H1 (cell line): Measurements from ENCODE around the gene MYO1A. TPM values are rescaled to one million over a fixed set of nuclear protein-coding genes. Genes with fewer than 3 reads are reported as not detected.

Experiments used
- CTCF ChIA-PET: fragments of 300-600 bp; sonication (Branson Sonifier 250); formaldehyde crosslinking; loops from one replicate; lab custom pipeline; 2021; ENCODE audit not compliant: partially characterized antibody; lab: Charles Lee
- POLR2A ChIA-PET: fragments of 300-600 bp; sonication (Branson Sonifier 250); formaldehyde crosslinking; loops from one replicate; lab custom pipeline; 2021; ENCODE audit warnings: inconsistent platforms; ENCODE audit not compliant: partially characterized antibody; lab: Charles Lee
- DNase-seq, 2 experiments: peaks; one replicate each; pipeline versions ENCODE4 v3.0.0 to v3.0.0-alpha.2; 2010 to 2022; ENCODE audit warnings: low spot score in 2 of 2, low read depth in 1 of 2, mixed read lengths in 1 of 2
- FAIRE-seq: peaks from 2 replicates; lab custom pipeline; 2011; peaks lifted over from hg19 to GRCh38; lab: Jason Lieb, UNC
- H2AFZ ChIP-seq: 2 replicates; pipeline ENCODE4 v1.8.1; 2012; ENCODE audit warnings: low read length, inconsistent platforms
- H2AK5ac ChIP-seq: 2 replicates; pipeline ENCODE4 v1.6.1; 2013; ENCODE audit warnings: low read depth, low read length
- H2BK120ac ChIP-seq: replicated peaks from 2 replicates; pipeline ENCODE3; 2013; ENCODE audit warnings: low read depth, low read length, inconsistent platforms
- H2BK12ac ChIP-seq: 2 replicates; pipeline ENCODE4 v1.6.1; 2013; ENCODE audit warnings: low read depth, low read length
- H2BK15ac ChIP-seq: 2 replicates; pipeline ENCODE4 v1.6.1; 2013; ENCODE audit warnings: low read length
- H2BK20ac ChIP-seq: 2 replicates; pipeline ENCODE4 v1.6.1; 2013; ENCODE audit warnings: low read length
- H2BK5ac ChIP-seq: 2 replicates; pipeline ENCODE4 v1.6.1; 2013; ENCODE audit warnings: low read depth, low read length
- H3K14ac ChIP-seq: 2 replicates; pipeline ENCODE4 v1.6.1; 2013; ENCODE audit warnings: inconsistent platforms; ENCODE audit not compliant: insufficient read length
- H3K18ac ChIP-seq: 2 replicates; pipeline ENCODE4 v1.6.1; 2013; ENCODE audit warnings: low read length; ENCODE audit errors: extremely low read depth
- H3K23ac ChIP-seq: 2 replicates; pipeline ENCODE4 v1.6.1; 2013; ENCODE audit warnings: inconsistent platforms; ENCODE audit not compliant: insufficient read length
- H3K23me2 ChIP-seq: 2 replicates; pipeline ENCODE4 v1.6.1; 2013; ENCODE audit warnings: low read depth, low read length
- H3K27ac ChIP-seq: 2 replicates; pipeline ENCODE4 v1.6.1; 2011; ENCODE audit warnings: low read depth, low read length, inconsistent platforms
- H3K27me3 ChIP-seq, 4 experiments: replicated peaks in 1 of 4; 1 replicate in 1 of 4; 2 replicates in 3 of 4; pipeline versions ENCODE4 v1.6.1 to v1.8.1; 2011 to 2013; ENCODE audit warnings: low read length in 3 of 4, mild to moderate bottlenecking in 3 of 4, inconsistent platforms in 2 of 4, mixed read lengths in 2 of 4, moderate library complexity in 1 of 4; ENCODE audit not compliant: control insufficient read depth in 3 of 4, insufficient read depth in 3 of 4; ENCODE audit errors: extremely low read depth in 1 of 4
- H3K36me3 ChIP-seq, 4 experiments: 2 replicates each; pipeline versions ENCODE4 v1.6.1 to v1.8.1; 2011 to 2013; ENCODE audit warnings: mild to moderate bottlenecking in 4 of 4, low read length in 3 of 4, moderate library complexity in 2 of 4, control low read depth in 1 of 4, inconsistent platforms in 1 of 4; ENCODE audit not compliant: insufficient read depth in 4 of 4, control insufficient read depth in 2 of 4
- H3K4ac ChIP-seq: replicated peaks from 2 replicates; pipeline ENCODE3; 2013; ENCODE audit warnings: low read length, low read depth, mixed read lengths, inconsistent platforms; ENCODE audit not compliant: insufficient read length
- H3K4me1 ChIP-seq, 4 experiments: replicated peaks in 1 of 4; 1 replicate in 1 of 4; 2 replicates in 3 of 4; pipeline versions ENCODE4 v1.6.1 to v1.8.1; 2011 to 2013; ENCODE audit warnings: low read length in 3 of 4, inconsistent platforms in 2 of 4, mixed read lengths in 1 of 4; ENCODE audit not compliant: insufficient read depth in 4 of 4, control insufficient read depth in 3 of 4
- H3K4me2 ChIP-seq, 2 experiments: 2 replicates each; pipeline versions ENCODE4 v1.6.1 to v1.8.1; 2011 to 2013; ENCODE audit warnings: low read depth in 2 of 2, low read length in 2 of 2, control low read depth in 1 of 2, inconsistent platforms in 1 of 2, mild to moderate bottlenecking in 1 of 2; ENCODE audit not compliant: insufficient read depth in 1 of 2
- H3K4me3 ChIP-seq, 4 experiments: fragments of 200-600, 300-600 bp in 1 of 4; sonication (generic), shearing (Covaris generic), sonication (Bioruptor Twin) in 1 of 4; 2 replicates each; pipeline versions ENCODE4 v1.5.1 to v1.8.1; 2011 to 2016; ENCODE audit warnings: low read length in 4 of 4, low read depth in 3 of 4, control low read depth in 2 of 4, inconsistent platforms in 2 of 4, mild to moderate bottlenecking in 2 of 4, mixed read lengths in 1 of 4, moderate library complexity in 1 of 4; ENCODE audit not compliant: insufficient read depth in 2 of 4; ENCODE audit errors: extremely low read depth in 1 of 4
- H3K56ac ChIP-seq: replicated peaks from 2 replicates; pipeline ENCODE3; 2013; ENCODE audit warnings: low read depth, mild to moderate bottlenecking, mixed read lengths, low read length, inconsistent platforms; ENCODE audit not compliant: insufficient read length
- H3K79me1 ChIP-seq: 2 replicates; pipeline ENCODE4 v1.6.1; 2013; ENCODE audit warnings: low read depth, low read length, control low read depth
- H3K79me2 ChIP-seq, 2 experiments: 2 replicates each; pipeline versions ENCODE4 v1.6.1 to v1.8.1; 2012 to 2013; ENCODE audit warnings: low read length in 2 of 2, mild to moderate bottlenecking in 2 of 2, inconsistent platforms in 1 of 2; ENCODE audit not compliant: insufficient read depth in 2 of 2, control insufficient read depth in 1 of 2
- H3K9ac ChIP-seq, 4 experiments: replicated peaks in 1 of 4; 1 replicate in 1 of 4; 2 replicates in 3 of 4; pipeline versions ENCODE4 v1.6.1 to v1.8.1; 2011 to 2013; ENCODE audit warnings: low read depth in 3 of 4, low read length in 3 of 4, control low read depth in 2 of 4, mild to moderate bottlenecking in 2 of 4, moderate library complexity in 2 of 4, inconsistent platforms in 1 of 4; ENCODE audit errors: extremely low read depth in 1 of 4
- H3K9me3 ChIP-seq, 2 experiments: 2 replicates each; pipeline versions ENCODE4 v1.6.1 to v1.8.1; 2012 to 2013; ENCODE audit warnings: mild to moderate bottlenecking in 2 of 2, moderate library complexity in 2 of 2, control low read depth in 1 of 2, inconsistent platforms in 1 of 2, low read depth in 1 of 2, low read length in 1 of 2, mixed read lengths in 1 of 2; ENCODE audit not compliant: insufficient read depth in 2 of 2
- H4K20me1 ChIP-seq, 2 experiments: replicated peaks in 1 of 2; 2 replicates each; pipeline versions ENCODE3 to v1.8.1; 2011 to 2013; ENCODE audit warnings: inconsistent platforms in 2 of 2, low read length in 2 of 2, mild to moderate bottlenecking in 1 of 2; ENCODE audit not compliant: insufficient read depth in 2 of 2, control insufficient read depth in 1 of 2
- H4K5ac ChIP-seq: 2 replicates; pipeline ENCODE4 v1.6.1; 2013; ENCODE audit warnings: low read length, low read depth, mixed read lengths, inconsistent platforms; ENCODE audit not compliant: insufficient read length
- H4K8ac ChIP-seq: 2 replicates; pipeline ENCODE4 v1.8.0; 2013; ENCODE audit warnings: mild to moderate bottlenecking, moderate library complexity, low read length, inconsistent platforms; ENCODE audit not compliant: insufficient read depth; ENCODE audit errors: extremely low read depth
- H4K91ac ChIP-seq: replicated peaks from 2 replicates; pipeline ENCODE3; 2013; ENCODE audit warnings: low read length, mixed read lengths, inconsistent platforms; ENCODE audit not compliant: insufficient read length
- CTBP2 ChIP-seq: IDR thresholded peaks from 2 replicates; pipeline ENCODE4 v1.7.0; 2011; ENCODE audit warnings: borderline replicate concordance, mild to moderate bottlenecking, moderate library complexity, mixed read lengths, low read length; ENCODE audit not compliant: insufficient read depth, insufficient read length
- EP300 ChIP-seq, 2 experiments: IDR thresholded peaks; 1 replicate in 1 of 2; 2 replicates in 1 of 2; pipeline ENCODE4 v1.6.1; 2011 to 2012; ENCODE audit warnings: low read depth in 2 of 2, low read length in 2 of 2, mild to moderate bottlenecking in 2 of 2, borderline replicate concordance in 1 of 2, inconsistent platforms in 1 of 2, moderate library complexity in 1 of 2
- HDAC2 ChIP-seq, 2 experiments: fragments of 300-600 bp in 1 of 2; sonication (generic) in 1 of 2; IDR thresholded peaks; 2 replicates each; pipeline ENCODE4 v1.6.1; 2011 to 2012; ENCODE audit warnings: low read depth in 2 of 2, low read length in 2 of 2, mild to moderate bottlenecking in 2 of 2, moderate library complexity in 2 of 2, borderline replicate concordance in 1 of 2, inconsistent platforms in 1 of 2
- KDM1A ChIP-seq: fragments of 200-600, 300-600 bp; sonication (generic); IDR thresholded peaks from 2 replicates; pipeline ENCODE4 v1.7.1; 2016; ENCODE audit warnings: mild to moderate bottlenecking, low read length, borderline replicate concordance
- RNF2 ChIP-seq: fragments of 200-900, 300-1000 bp; sonication (generic); IDR thresholded peaks from 2 replicates; pipeline ENCODE4 v1.7.1; 2016; ENCODE audit warnings: borderline replicate concordance, low read depth, mild to moderate bottlenecking, antibody characterized with exemption, low read length; ENCODE audit not compliant: poor library complexity, severe bottlenecking; ENCODE audit errors: missing control alignments
- SAP30 ChIP-seq: fragments of 300-600 bp; sonication (generic); IDR thresholded peaks from 2 replicates; pipeline ENCODE4 v1.7.1; 2012; ENCODE audit warnings: low read length, moderate library complexity, mild to moderate bottlenecking, inconsistent platforms; ENCODE audit not compliant: insufficient read depth, insufficient replicate concordance
- SIRT6 ChIP-seq: IDR thresholded peaks from one replicate; pipeline ENCODE4 v1.7.1; 2012; ENCODE audit warnings: low read length, inconsistent platforms
- TEAD4 ChIP-seq: IDR thresholded peaks from 2 replicates; pipeline ENCODE4 v1.6.1; 2012; ENCODE audit warnings: low read depth, low read length, inconsistent platforms, mixed read lengths
- WGBS, 2 experiments: shearing (Covaris generic) in 1 of 2; methylation state at CpG; one replicate each; pipeline versions ENCODE4 v1.1.6 to v1.1.7; 2013 to 2015; ENCODE audit warnings: low lambda C conversion rate in 2 of 2, mixed read lengths in 2 of 2, inconsistent platforms in 1 of 2, low coverage in 1 of 2, missing lambda C conversion rate in 1 of 2; ENCODE audit not compliant: insufficient replicate concordance in 2 of 2, insufficient coverage in 1 of 2, insufficient read length in 1 of 2; ENCODE audit errors: extremely low coverage in 1 of 2, missing lambda C conversion rate in 1 of 2; 5-methylcytosine and 5-hydroxymethylcytosine counted together
- polyA plus RNA-seq, 7 experiments: library from polyadenylated mRNA; depleted of rRNA in 3 of 7; stranded (reverse) in 5 of 7; unstranded in 2 of 7; fragments of >200 nt in 5 of 7; fragments of 200-250 nt in 2 of 7; gene quantifications; 1 replicate in 5 of 7; 2 replicates in 1 of 7; 4 replicates in 1 of 7; pipeline versions ENCODE4 v1.2.1 to v1.2.3, GENCODE V29; 2011 to 2013; ENCODE audit warnings: missing spikeins in 2 of 7, mixed read lengths in 2 of 7
- total RNA-seq: library from RNA; stranded (reverse); fragmentation: NEBNext Ultra II Directional; extraction: Animal tissue kit (Norgen Biotek cat#: 25700); gene quantifications from 2 replicates; pipeline ENCODE4 v1.2.1, GENCODE V29; 2021

MYO1A gene
- total and polyA plus RNA-seq, 2 of the 8 experiments (the other 6 are each of a cell fraction or from before 2014, with no cell fraction given): 0.54 to 0.77 TPM

- Histone ChIP-seq H3K23ac (no peak overlapping the region), H3K27me3 (no peaks in the 10 kb centered on the region), H4K20me1 (no peaks in the 10 kb centered on the region), H2AK5ac (no peak overlapping the region), H3K14ac (no peak overlapping the region), H2BK20ac (no peak overlapping the region), H2BK5ac (no peak overlapping the region), H3K4me1 (peaks cover under 1 to 3% (median under 1%) of the 10 kb centered on the region in 4 experiments; a peak in 5 of 7 replicates), H3K23me2 (peaks cover 3% of the 10 kb centered on the region), H3K18ac (no peak overlapping the region), H3K4me3 (no peak overlapping the region), H3K9ac (no peak overlapping the region), H4K5ac (no peak overlapping the region), H3K36me3 (peaks cover 0 to 8% (median 0%) of the 10 kb centered on the region in 4 experiments; a peak in 1 of 8 replicates), H3K27ac (no peak overlapping the region), H3K56ac (no peak overlapping the region), H3K4ac (no peak overlapping the region), H3K79me1 (no peaks in the 10 kb centered on the region), H2BK12ac (no peak overlapping the region), H4K91ac (no peak overlapping the region), H3K4me2 (no peak overlapping the region), H2BK15ac (no peak overlapping the region), H3K9me3 (no peaks in the 10 kb centered on the region), H2AFZ (no peak overlapping the region), H4K8ac (no peak overlapping the region), H2BK120ac (no peak overlapping the region), H3K79me2 (peaks cover 0 to 20% of the 10 kb centered on the region in 2 experiments; a peak in 2 of 4 replicates)
- FAIRE-seq: no peak
- ChIA-PET CTCF (interaction anchor here (1.6 to 10.3 kb wide), 4 partner anchors 11 to 102 kb away, joined by 5 to 71 read pairs (median 49); partner anchors contain the start of genes NAB2 and STAT6), POLR2A (interaction anchor here (0.8 to 10.9 kb wide), 4 partner anchors 10 to 47 kb away, joined by 3 to 127 read pairs (median 30); partner anchors contain the start of genes LRP1, NAB2 and STAT6)
- WGBS, 2 experiments: 89% methylated on average over 1 of the region's 1 CpG; no CpG with 5 or more reads in 1 of the 2 experiments
- no peak for DNase-seq
- TF ChIP-seq EP300 (IDR thresholded peaks at IDR 0.05; ENCODE audit: borderline replicate concordance in 1 of 2, low read depth in 2 of 2, low read length in 2 of 2) (no peak), RNF2 (no peak), HDAC2 (IDR thresholded peaks at IDR 0.05; ENCODE audit: borderline replicate concordance in 1 of 2, low read depth in 2 of 2, low read length in 2 of 2) (no peak), CTBP2 (no peak), SAP30 (no peak), KDM1A (no peak), TEAD4 (no peak), SIRT6 (no peak)
These were observed 30.9 kb upstream of the MYO1A start for GRCh38 chr12:57080855-57081254.
